CD14-positive monocyte (primary cell): Measurements from ENCODE around the gene RASSF5. TPM values are rescaled to one million over a fixed set of nuclear protein-coding genes. Genes with fewer than 3 reads are reported as not detected.

Source experiments
- DNase-seq, 3 donors: peaks; one replicate each; pipeline ENCODE4 v3.0.0-alpha.2; 2011 to 2022
- H2AFZ ChIP-seq: 2 replicates; pipeline ENCODE4 v1.6.0; 2012; ENCODE audit warnings: mild to moderate bottlenecking, low read depth, low read length, inconsistent platforms; ENCODE audit not compliant: insufficient read depth, poor library complexity, severe bottlenecking
- H3K27ac ChIP-seq, 2 donors: 1 replicate in 1 of 2; 2 replicates in 1 of 2; pipeline ENCODE4 v1.5.1; 2012 to 2013; ENCODE audit warnings: low read length in 2 of 2, control low read depth in 1 of 2, inconsistent platforms in 1 of 2, low read depth in 1 of 2, mild to moderate bottlenecking in 1 of 2
- H3K27me3 ChIP-seq, 2 donors: one replicate each; pipeline versions ENCODE4 v1.6.0 to v1.6.1; 2011 to 2013; ENCODE audit warnings: low read length in 2 of 2; ENCODE audit not compliant: control insufficient read depth in 2 of 2, insufficient read depth in 2 of 2
- H3K36me3 ChIP-seq, 2 donors: replicated peaks in 1 of 2; 1 replicate in 1 of 2; 2 replicates in 1 of 2; pipeline versions ENCODE4 v1.5.1 to v1.6.1; 2012 to 2013; ENCODE audit warnings: low read length in 2 of 2, control low read depth in 1 of 2, inconsistent platforms in 1 of 2, mild to moderate bottlenecking in 1 of 2; ENCODE audit not compliant: insufficient read depth in 2 of 2, control insufficient read depth in 1 of 2
- H3K4me1 ChIP-seq, 2 donors: 1 replicate in 1 of 2; 2 replicates in 1 of 2; pipeline versions ENCODE4 v1.5.1 to v1.6.1; 2012 to 2013; ENCODE audit warnings: low read length in 2 of 2, control low read depth in 1 of 2, inconsistent platforms in 1 of 2, mild to moderate bottlenecking in 1 of 2, moderate library complexity in 1 of 2; ENCODE audit not compliant: insufficient read depth in 2 of 2, control insufficient read depth in 1 of 2
- H3K4me2 ChIP-seq: replicated peaks from 2 replicates; pipeline ENCODE3; 2012; ENCODE audit warnings: low read length, moderate library complexity, mild to moderate bottlenecking; ENCODE audit not compliant: poor library complexity, severe bottlenecking; ENCODE audit errors: extremely low read depth
- H3K4me3 ChIP-seq, 3 experiments: fragments of 200-600 bp in 1 of 3; sonication (generic) in 1 of 3; replicated peaks in 1 of 3; 1 replicate in 2 of 3; 2 replicates in 1 of 3; pipeline ENCODE4 v1.5.1; 2011 to 2013; ENCODE audit warnings: low read length in 3 of 3, mild to moderate bottlenecking in 3 of 3, control low read depth in 2 of 3, low read depth in 2 of 3, inconsistent platforms in 1 of 3, moderate library complexity in 1 of 3
- H3K79me2 ChIP-seq: 2 replicates; pipeline ENCODE4 v1.6.0; 2012; ENCODE audit warnings: mild to moderate bottlenecking, control low read depth, inconsistent platforms, low read length, moderate library complexity; ENCODE audit not compliant: insufficient read depth
- H3K9ac ChIP-seq: 2 replicates; pipeline ENCODE4 v1.6.0; 2017; ENCODE audit warnings: low read length, mild to moderate bottlenecking; ENCODE audit not compliant: insufficient read depth, poor library complexity, severe bottlenecking
- H3K9me3 ChIP-seq, 2 donors: replicated peaks in 1 of 2; 1 replicate in 1 of 2; 2 replicates in 1 of 2; pipeline versions ENCODE4 v1.5.1 to v1.6.1; 2012 to 2013; ENCODE audit warnings: low read length in 2 of 2, control low read depth in 1 of 2; ENCODE audit not compliant: control insufficient read depth in 1 of 2, insufficient read depth in 1 of 2
- H4K20me1 ChIP-seq: 2 replicates; pipeline ENCODE4 v1.6.0; 2012; ENCODE audit warnings: mild to moderate bottlenecking, low read length, control low read depth, moderate library complexity; ENCODE audit not compliant: insufficient read depth
- H3K27ac Mint-ChIP-seq, 7 donors: one replicate each; pipeline ENCODE4 v1.8.0; 2020; ENCODE audit warnings: mild to moderate bottlenecking in 7 of 7, mixed read lengths in 7 of 7, moderate library complexity in 6 of 7, inconsistent platforms in 2 of 7
- H3K27me3 Mint-ChIP-seq, 3 donors: one replicate each; pipeline ENCODE4 v1.8.0; 2021 to 2022; ENCODE audit warnings: low read depth in 3 of 3, mild to moderate bottlenecking in 3 of 3, mixed read lengths in 3 of 3, moderate library complexity in 3 of 3, inconsistent platforms in 1 of 3
- H3K36me3 Mint-ChIP-seq, 2 donors: one replicate each; pipeline ENCODE4 v1.8.0; 2020; ENCODE audit warnings: mixed read lengths in 2 of 2, inconsistent platforms in 1 of 2, mild to moderate bottlenecking in 1 of 2
- H3K4me1 Mint-ChIP-seq: one replicate; pipeline ENCODE4 v1.8.0; 2020; ENCODE audit warnings: mild to moderate bottlenecking, mixed read lengths
- H3K4me3 Mint-ChIP-seq, 2 donors: one replicate each; pipeline ENCODE4 v1.8.0; 2020; ENCODE audit warnings: mild to moderate bottlenecking in 2 of 2, mixed read lengths in 2 of 2, moderate library complexity in 1 of 2
- H3K9me3 Mint-ChIP-seq, 7 donors: one replicate each; pipeline ENCODE4 v1.8.0; 2020 to 2022; ENCODE audit warnings: mixed read lengths in 7 of 7, mild to moderate bottlenecking in 6 of 7, moderate library complexity in 6 of 7, inconsistent platforms in 2 of 7
- CTCF ChIP-seq: fragments of 200-600 bp; IDR thresholded peaks from one replicate; pipeline ENCODE4 v1.8.0; 2022; ENCODE audit warnings: antibody characterized with exemption, mild to moderate bottlenecking
- WGBS: methylation state at CpG from one replicate; pipeline ENCODE4 v1.1.5; 2013; ENCODE audit warnings: missing lambda C conversion rate; ENCODE audit not compliant: insufficient coverage; 5-methylcytosine and 5-hydroxymethylcytosine counted together
- intact Hi-C, 2 donors: fragments of 100-400 bp; cut with micrococcal nuclease; formaldehyde crosslinking; loops; one replicate each; pipeline versions ENCODE4 v1.15.0 to v1.15.1; 2023
- polyA plus RNA-seq, 3 donors: library from polyadenylated mRNA; depleted of rRNA in 1 of 3; unstranded in 2 of 3; stranded (reverse) in 1 of 3; fragments of 300-500 nt in 2 of 3; fragments of >200 nt in 1 of 3; fragmentation: Illumina TruSeq in 2 of 3; gene quantifications; 1 replicate in 2 of 3; 2 replicates in 1 of 3; pipeline ENCODE4 v1.2.3, GENCODE V29; 2012 to 2021

Gene RASSF5
- polyA plus RNA-seq, 3 donors, result 81.6 to 129 (median 127) TPM

DNA sequence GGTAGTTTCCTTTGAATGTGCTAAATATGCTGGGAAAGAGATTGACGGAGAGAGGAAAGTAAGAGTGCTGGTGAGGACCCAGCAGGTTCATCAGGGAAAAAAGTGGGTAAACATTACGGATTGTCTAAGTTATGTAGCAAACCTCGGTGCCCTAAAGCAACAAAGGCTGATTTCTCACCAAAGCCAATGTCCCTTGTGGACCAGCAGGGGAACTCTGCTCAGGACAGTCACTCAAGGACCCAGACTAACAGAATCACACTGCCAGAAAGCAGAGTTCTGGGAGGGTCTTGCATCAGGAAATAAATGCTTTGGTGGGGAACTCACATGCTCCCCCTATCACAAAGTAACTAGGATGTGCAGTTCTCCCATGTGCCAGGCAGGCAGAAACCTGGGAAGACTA is 38.8 kb upstream of the RASSF5 start:
- Histone ChIP-seq H3K36me3 (peaks cover 2% of the 10 kb centered on the region in 2 donors), H2AFZ (no peak overlapping the region), H3K4me2 (peak overlapping the region; percentile 15), H3K9ac (peak overlapping the region; percentile 66), H3K4me1 (peaks cover 94 to 99% of the 10 kb centered on the region in 2 donors), H3K4me3 (no peak overlapping the region), H3K79me2 (peaks cover 33% of the 10 kb centered on the region), H4K20me1 (peaks cover 7% of the 10 kb centered on the region), H3K27me3 (no peaks in the 10 kb centered on the region), H3K9me3 (no peaks in the 10 kb centered on the region), H3K27ac (peak overlapping the region; percentile 88 to 98)
- peak; percentile 36 to 61 (median 43) for DNase-seq
- Mint-ChIP-seq H3K4me1 (peaks cover 95% of the 10 kb centered on the region), H3K27ac (peak overlapping the region; percentile 99 to 100 (median 100)), H3K27me3 (peaks cover 0 to 5% (median 0%) of the 10 kb centered on the region in 3 donors), H3K9me3 (peaks cover 0 to 3% (median 0%) of the 10 kb centered on the region in 7 donors), H3K4me3 (peak overlapping the region in 1 of 2 donors; percentile 70), H3K36me3 (peaks cover 7 to 17% of the 10 kb centered on the region in 2 donors)
- TF ChIP-seq CTCF, result peak; percentile 29
- WGBS, result 84% methylated on average over 3 of the region's 3 CpGs
- intact Hi-C loops, result loop anchor here in 1 of 2 donors (2.0 to 5.0 kb wide), 2 partner anchors 36 to 109 kb away; no protein-coding TSS in a partner anchor

GRCh38 chr1:206469411-206469932 is 37.9 kb upstream of the RASSF5 start:
- H3K4me3 Mint-ChIP-seq, result no peak overlapping the region
- 80% methylated on average over 1 of the region's 2 CpGs for WGBS
- Histone ChIP-seq H3K36me3 (peaks cover 7% of the 10 kb centered on the region in 2 donors), H3K27me3 (no peaks in the 10 kb centered on the region), H4K20me1 (peaks cover 7% of the 10 kb centered on the region), H3K4me2 (peak overlapping the region; percentile 96), H3K9me3 (no peaks in the 10 kb centered on the region), H3K79me2 (peaks cover 33% of the 10 kb centered on the region), H3K4me1 (peaks cover 85 to 90% of the 10 kb centered on the region in 2 donors), H3K4me3 (peak overlapping the region in 1 of 3 experiments; percentile 88), H3K9ac (no peak overlapping the region), H3K27ac (peak overlapping the region; percentile 83 to 94), H2AFZ (no peak overlapping the region)
- peaks cover 86% of the 10 kb centered on the region for H3K4me1 Mint-ChIP-seq
- peak overlapping the region; percentile 99 to 100 (median 100) for H3K27ac Mint-ChIP-seq
- peaks cover 13 to 21% of the 10 kb centered on the region in 2 donors for H3K36me3 Mint-ChIP-seq
- no peak for DNase-seq
- TF ChIP-seq CTCF, result no peak
- peaks cover 0 to 3% (median 0%) of the 10 kb centered on the region in 7 donors for H3K9me3 Mint-ChIP-seq
- H3K27me3 Mint-ChIP-seq, result peaks cover 0 to 5% (median 0%) of the 10 kb centered on the region in 3 donors
- intact Hi-C loops, result loop anchor here in 1 of 2 donors (2.0 to 5.0 kb wide), 2 partner anchors 35 to 108 kb away; no protein-coding TSS in a partner anchor
